ENCODE data around the gene ZBTB12.

- TF ChIP-seq CTCF (IDR thresholded peaks at IDR 0.05) (no peak), POLR2A (IDR thresholded peaks at IDR 0.05) (no peak), POLR2AphosphoS5 (IDR thresholded peaks at IDR 0.05) (no peak), EP300 (IDR thresholded peaks at IDR 0.05) (no peak)
These were observed 36.4 kb downstream of the ZBTB12 start for GRCh38 chr6:31865205-31866118.
